Right lobe of liver (tissue), 6 donors: ENCODE measurements around the gene ZNF365. TPM values are rescaled to one million over a fixed set of nuclear protein-coding genes. Genes with fewer than 3 reads are reported as not detected.

Experiments used
- ATAC-seq, 4 donors: fragments of 200-7000 bp; cut with Tn5 transposase; one replicate each; pipeline ENCODE4 v1.9.1; 2020; ENCODE audit warnings: mild to moderate bottlenecking in 4 of 4, moderate library complexity in 4 of 4
- DNase-seq, 3 donors: peaks; one replicate each; pipeline ENCODE4 v3.0.0-alpha.2; 2020
- H3K27ac ChIP-seq, 3 donors: fragments of 200-600 bp; one replicate each; pipeline ENCODE4 v1.8.0; 2022
- H3K27me3 ChIP-seq, 2 donors: fragments of 200-600 bp; one replicate each; pipeline ENCODE4 v1.8.0; 2022
- H3K36me3 ChIP-seq, 4 donors: fragments of 200-600 bp; sonication (generic) in 1 of 4; one replicate each; pipeline versions ENCODE4 v1.5.1 to v1.8.0; 2017 to 2022; ENCODE audit warnings: control low read depth in 1 of 4
- H3K4me1 ChIP-seq, 4 donors: fragments of 200-600 bp; sonication (generic) in 1 of 4; one replicate each; pipeline versions ENCODE4 v1.5.1 to v1.8.0; 2017 to 2022; ENCODE audit warnings: control low read depth in 1 of 4
- H3K4me3 ChIP-seq, 3 donors: fragments of 200-600 bp; one replicate each; pipeline ENCODE4 v1.8.0; 2022
- H3K9me3 ChIP-seq, 4 donors: fragments of 200-600 bp; sonication (generic) in 1 of 4; one replicate each; pipeline versions ENCODE4 v1.5.1 to v1.8.0; 2017 to 2022; ENCODE audit warnings: control low read depth in 1 of 4
- CTCF ChIP-seq, 4 donors: fragments of 200-600 bp in 3 of 4; fragments of 450-650 bp in 1 of 4; IDR thresholded peaks; one replicate each; pipeline versions ENCODE4 v1.5.1 to v1.8.0; 2016 to 2022; ENCODE audit warnings: antibody characterized with exemption in 4 of 4, mild to moderate bottlenecking in 2 of 4
- POLR2A ChIP-seq: fragments of 450-650 bp; IDR thresholded peaks from one replicate; pipeline ENCODE4 v1.6.1; 2017; ENCODE audit warnings: antibody characterized with exemption, mild to moderate bottlenecking
- WGBS: methylation state at CpG from one replicate; pipeline ENCODE4 v1.1.6; 2018; ENCODE audit warnings: low coverage, low lambda C conversion rate; ENCODE audit not compliant: insufficient coverage; ENCODE audit errors: missing lambda C conversion rate; 5-methylcytosine and 5-hydroxymethylcytosine counted together
- intact Hi-C, 2 donors: fragments of 100-400 bp; cut with DNase I; formaldehyde crosslinking; loops; one replicate each; pipeline versions ENCODE4 v1.11.2 to v1.14.1; 2022
- total RNA-seq, 6 experiments: library from RNA; depleted of rRNA in 2 of 6; stranded (reverse); fragments of >200 nt in 2 of 6; fragmentation: NEBNext Ultra II Directional in 3 of 6; extraction: Animal tissue kit (Norgen Biotek cat#: 25700) in 3 of 6; gene quantifications; one replicate each; pipeline versions ENCODE4 v1.1.0 to v1.2.4, GENCODE V29; 2016 to 2023
- donor health status: DM: no; HTN: yes; CAD: no.
- donor health status: DM: no; HTN: no; CAD: no.
- donor health status: DM: no; HTN: no; CAD: no.
- donor health status: DM: no; HTN: yes; CAD: no.
- donor health status: DM: no; HTN: yes; CAD: no.

Gene ZNF365
- total RNA-seq, 6 experiments from 2014 or later = 0.06 TPM; not detected in 5

- intact Hi-C loops = no loop called here
- Histone ChIP-seq H3K36me3 (no peaks in the 10 kb centered on the region), H3K9me3 (no peaks in the 10 kb centered on the region), H3K27me3 (no peaks in the 10 kb centered on the region), H3K4me3 (no peak overlapping the region), H3K27ac (no peak overlapping the region), H3K4me1 (no peaks in the 10 kb centered on the region)
- DNase-seq = no peak
- ATAC-seq = peak in 1 of 4 donors; percentile 69
- TF ChIP-seq CTCF (IDR thresholded peaks at IDR 0.05) (no peak), POLR2A (no peak)
- WGBS = 58% methylated on average over 8 of the region's 8 CpGs
These were observed 68.9 kb downstream of the ZNF365 start for GRCh38 chr10:62442894-62443669.

GRCh38 chr10:62443866-62444265, 69.7 kb downstream of the ZNF365 start:
- DNase-seq (no peak), ATAC-seq (peak in 3 of 4 donors; percentile 45 to 64 (median 55))
- intact Hi-C loops = no loop called here
- Histone ChIP-seq H3K27me3 (no peaks in the 10 kb centered on the region), H3K36me3 (no peaks in the 10 kb centered on the region), H3K4me1 (no peaks in the 10 kb centered on the region), H3K4me3 (no peak overlapping the region), H3K27ac (no peak overlapping the region), H3K9me3 (no peaks in the 10 kb centered on the region)
- TF ChIP-seq POLR2A = no peak
- no peak for TF ChIP-seq CTCF (IDR thresholded peaks at IDR 0.05)

GRCh38 chr10:62446627-62447026, 72.5 kb downstream of the ZNF365 start:
- intact Hi-C loops = no loop called here
- Histone ChIP-seq H3K27ac (no peak overlapping the region), H3K9me3 (no peaks in the 10 kb centered on the region), H3K36me3 (no peaks in the 10 kb centered on the region), H3K4me3 (no peak overlapping the region), H3K27me3 (no peaks in the 10 kb centered on the region), H3K4me1 (no peaks in the 10 kb centered on the region)
- 72% methylated on average over 4 of the region's 5 CpGs for WGBS
- no peak for ATAC-seq
- TF ChIP-seq POLR2A (no peak), CTCF (IDR thresholded peaks at IDR 0.05) (no peak)
- no peak for DNase-seq

- peak in 1 of 4 donors; percentile 22 for ATAC-seq
- TF ChIP-seq CTCF (IDR thresholded peaks at IDR 0.05) (no peak), POLR2A (no peak)
- no peak overlapping the region for H3K27ac ChIP-seq
- no peaks in the 10 kb centered on the region for H3K9me3 ChIP-seq
- intact Hi-C loops = no loop called here
- no peaks in the 10 kb centered on the region for H3K36me3 ChIP-seq
- no peaks in the 10 kb centered on the region for H3K27me3 ChIP-seq
- no peak overlapping the region for H3K4me3 ChIP-seq
- H3K4me1 ChIP-seq = no peaks in the 10 kb centered on the region
- WGBS = 45% methylated on average over 6 of the region's 6 CpGs
- no peak for DNase-seq
These were observed 76.9 kb downstream of the ZNF365 start for GRCh38 chr10:62450912-62451610.
